Endometrial microvascular endothelial cells (primary cell): ENCODE data around the gene KARS1. TPM values are rescaled to one million over a fixed set of nuclear protein-coding genes. Genes with fewer than 3 reads are reported as not detected.
"Not testable (repeated sequence)": the region's sequence is repeated elsewhere in the genome, so short reads cannot be mapped to it uniquely, and the experiment has no call there.

ENCODE experiments used
- in situ Hi-C: cut with HindIII; loops from 2 replicates; pipeline ENCODE4 v1.10.0; 2017; ENCODE audit warnings: low sequenced_read_pairs, low pct_unique_long_range_greater_than_20kb; ENCODE audit errors: inconsistent ontology term
- total RNA-seq: library from RNA; depleted of rRNA; stranded (reverse); fragments of >200 nt; gene quantifications from one replicate; pipeline ENCODE4 v1.2.3, GENCODE V29; 2015; ENCODE audit errors: inconsistent ontology term

KARS1 gene
- total RNA-seq, 1 donor from 2014 or later, result 218 TPM

DNA sequence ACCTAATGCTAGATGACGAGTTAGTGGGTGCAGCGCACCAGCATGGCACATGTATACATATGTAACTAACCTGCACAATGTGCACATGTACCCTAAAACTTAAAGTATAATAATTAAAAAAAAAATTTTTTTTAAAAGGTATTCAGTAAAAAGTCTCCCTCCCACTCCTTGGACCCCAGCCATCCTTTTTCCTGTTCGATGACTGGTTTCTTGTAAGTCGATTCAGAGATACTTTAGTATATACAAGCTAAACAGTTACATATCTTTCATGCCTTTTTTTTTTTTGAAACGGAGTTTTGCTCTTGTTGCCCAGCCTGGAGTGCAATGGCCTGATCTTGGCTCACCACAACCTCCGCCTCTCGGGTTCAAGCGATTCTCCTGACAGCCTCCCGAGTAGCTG is 55.5 kb downstream of the KARS1 start:
- in situ Hi-C loops, result not testable (repeated sequence)

- in situ Hi-C loops, result no loop called here
These were observed 56.3 kb downstream of the KARS1 start for GRCh38 chr16:75590920-75591843.

GRCh38 chr16:75589306-75589705 is 58.2 kb downstream of the KARS1 start:
- in situ Hi-C loops, result no loop called here

GRCh38 chr16:75588716-75589115 is 58.7 kb downstream of the KARS1 start:
- in situ Hi-C loops, result no loop called here

DNA sequence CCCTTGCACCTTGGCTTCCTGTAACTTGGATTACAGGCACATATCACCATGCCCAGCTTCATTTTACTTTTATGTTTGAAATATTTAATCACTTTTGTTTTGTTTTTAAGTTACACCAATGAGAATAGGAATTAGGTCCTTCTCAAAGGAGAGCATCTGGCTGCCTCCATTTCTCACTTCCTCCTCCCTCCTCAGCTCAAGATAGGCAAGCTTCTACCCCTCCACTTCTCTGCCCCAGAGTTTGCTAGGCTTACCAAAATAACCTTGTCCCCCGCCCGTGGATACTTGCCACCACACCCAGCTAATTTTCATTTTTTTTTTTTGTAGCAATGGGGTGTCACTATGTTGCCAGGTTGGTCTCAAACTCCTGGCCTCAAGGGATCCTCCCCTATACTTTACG is 63.4 kb downstream of the KARS1 start:
- in situ Hi-C loops, result no loop called here

GRCh38 chr16:75579281-75579834 is 68.1 kb downstream of the KARS1 start:
- in situ Hi-C loops, result no loop called here

GRCh38 chr16:75578725-75579124 is 68.7 kb downstream of the KARS1 start:
- in situ Hi-C loops, result no loop called here

DNA sequence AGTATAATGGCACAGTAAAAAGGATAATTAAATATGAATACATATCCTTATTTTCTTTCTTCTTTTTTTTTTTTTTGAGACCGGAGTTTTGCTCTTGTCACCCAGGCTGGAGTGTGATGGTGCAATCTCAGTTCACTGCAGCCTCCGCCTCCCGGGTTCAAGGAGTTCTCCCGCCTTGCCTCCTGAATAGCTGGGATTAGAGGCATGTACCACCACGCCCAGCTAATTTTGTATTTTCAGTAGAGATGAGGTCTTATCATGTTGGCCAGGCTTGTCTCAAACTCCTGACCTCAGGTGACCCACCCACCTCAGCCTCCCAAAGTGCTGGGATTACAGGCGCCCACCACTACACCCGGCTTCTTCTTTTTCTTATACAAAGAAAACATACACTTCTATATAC is 69.3 kb downstream of the KARS1 start:
- in situ Hi-C loops, result no loop called here

Other genes with a start within 250 kb of the KARS1 start
- 60.5 TPM for gene CFDP1, start 214.2 kb downstream of the KARS1 start, total RNA-seq
- 24.3 TPM for gene TMEM170A, start 183.0 kb downstream of the KARS1 start, total RNA-seq
- 0.19 TPM for gene CHST6, start 152.2 kb downstream of the KARS1 start, total RNA-seq
- not detected for gene CHST5, start 111.6 kb downstream of the KARS1 start, total RNA-seq
- 5.8 TPM for gene TMEM231, start 91.4 kb downstream of the KARS1 start, total RNA-seq
- 56.8 TPM for gene GABARAPL2, start 81.3 kb downstream of the KARS1 start, total RNA-seq
- 58.7 TPM for gene ADAT1, start 24.4 kb downstream of the KARS1 start, total RNA-seq
- gene TERF2IP, start 108 bp upstream of the KARS1 start, total RNA-seq, result 45.5 TPM
- not detected for gene CPHXL2, start 29.3 kb upstream of the KARS1 start, total RNA-seq
- gene DUXB, start 53.8 kb upstream of the KARS1 start, total RNA-seq, result not detected
- not detected for gene CPHXL, start 78.8 kb upstream of the KARS1 start, total RNA-seq